Measurements from ENCODE around the gene BRSK2.

The BRSK2 gene

DNA sequence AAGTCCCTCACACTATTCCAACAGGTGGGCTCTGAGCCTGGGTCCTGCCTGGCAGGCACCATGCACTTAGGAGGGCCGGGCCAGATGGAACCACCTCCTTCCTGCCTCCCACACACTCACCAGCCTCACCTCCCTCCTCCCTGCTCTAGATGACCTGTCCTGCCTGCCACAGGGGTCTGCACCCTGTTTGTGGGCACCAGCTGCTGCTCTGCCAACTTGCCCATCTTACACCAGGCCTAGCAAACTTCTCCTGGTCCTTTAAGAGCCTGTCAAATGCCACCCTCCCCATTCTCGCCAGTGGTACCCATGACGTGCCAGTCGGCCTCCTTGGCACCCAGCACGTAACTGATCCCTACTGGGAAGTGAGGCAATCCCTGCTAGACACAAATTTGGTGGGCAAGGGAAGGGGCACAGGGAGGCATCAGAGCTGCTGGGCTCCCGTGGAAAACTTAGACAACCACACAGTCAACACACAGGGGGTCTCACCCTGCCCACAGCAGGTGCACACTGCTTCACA, 93.8 kb downstream of the BRSK2 start:
- Histone ChIP-seq H3F3A (ENCODE audit: insufficient read depth, low read length) (no peaks in the 10 kb centered on the region), H3K27me3 (ENCODE audit: insufficient read depth, low read length) (no peaks in the 10 kb centered on the region), H3K9ac (ENCODE audit: low read length) (no peak overlapping the region), H2AFZ (ENCODE audit: low read length) (no peak overlapping the region), H3K9me3 (ENCODE audit: low read length) (no peaks in the 10 kb centered on the region), H3K4me3 (ENCODE audit: low read depth, low read length, poor library complexity, severe bottlenecking) (no peak overlapping the region), H3K27ac (ENCODE audit: low read depth, low read length, poor library complexity, severe bottlenecking) (no peak overlapping the region), H3K4me2 (ENCODE audit: low read length) (no peak overlapping the region), H3K79me2 (ENCODE audit: insufficient read depth, low read length) (no peaks in the 10 kb centered on the region), H3K4me1 (ENCODE audit: insufficient read depth, low read length, severe bottlenecking) (no peaks in the 10 kb centered on the region), H3K36me3 (ENCODE audit: insufficient read depth, low read length) (peaks cover 3% of the 10 kb centered on the region; the same call in 1 of the 2 replicates), H4K20me1 (ENCODE audit: insufficient read depth, low read length) (no peaks in the 10 kb centered on the region), H3K9me2 (ENCODE audit: low read depth, low read length) (no peaks in the 10 kb centered on the region)
- TF ChIP-seq EZH2 (IDR thresholded peaks at IDR 0.05; ENCODE audit: borderline replicate concordance, low read length) = no peak

DNA sequence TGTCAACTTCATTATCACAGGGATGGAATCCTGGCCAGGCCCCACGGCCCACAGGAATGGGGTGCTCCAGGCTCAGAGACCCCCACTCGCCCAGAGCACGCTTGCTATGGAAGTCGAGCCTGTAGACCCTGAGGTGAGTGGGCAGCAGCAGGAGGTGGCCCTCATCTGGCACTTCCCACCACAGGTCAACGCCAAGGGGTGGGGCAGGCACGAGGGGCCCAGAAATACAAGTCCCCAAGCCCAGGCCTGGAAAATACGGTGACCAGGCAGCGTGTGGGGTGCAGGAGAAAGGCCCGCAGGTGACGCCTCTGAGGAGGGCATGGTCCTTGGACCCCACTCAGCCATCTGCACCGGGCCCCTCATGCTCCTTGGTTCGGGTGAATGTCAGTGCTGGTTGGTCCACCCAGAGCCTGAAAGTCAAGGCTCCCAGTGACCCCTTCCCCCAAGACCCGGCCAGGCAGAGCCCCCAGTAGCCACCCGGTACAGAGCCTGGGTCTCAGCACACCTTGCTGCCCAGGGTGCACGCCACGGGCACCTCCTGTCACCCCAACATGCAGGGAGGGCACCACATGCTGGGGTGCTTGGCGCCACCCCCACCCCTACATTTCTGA, 94.4 kb downstream of the BRSK2 start:
- H3K27me3 ChIP-seq (ENCODE audit: insufficient read depth, low read length) = no peaks in the 10 kb centered on the region
- no peaks in the 10 kb centered on the region for H3F3A ChIP-seq (ENCODE audit: insufficient read depth, low read length)
- no peak overlapping the region for H3K4me3 ChIP-seq (ENCODE audit: low read depth, low read length, poor library complexity, severe bottlenecking)
- no peaks in the 10 kb centered on the region for H3K4me1 ChIP-seq (ENCODE audit: insufficient read depth, low read length, severe bottlenecking)
- no peak overlapping the region for H3K9ac ChIP-seq (ENCODE audit: low read length)
- H3K79me2 ChIP-seq (ENCODE audit: insufficient read depth, low read length) = no peaks in the 10 kb centered on the region
- no peak overlapping the region for H2AFZ ChIP-seq (ENCODE audit: low read length)
- TF ChIP-seq, protein P1, sequence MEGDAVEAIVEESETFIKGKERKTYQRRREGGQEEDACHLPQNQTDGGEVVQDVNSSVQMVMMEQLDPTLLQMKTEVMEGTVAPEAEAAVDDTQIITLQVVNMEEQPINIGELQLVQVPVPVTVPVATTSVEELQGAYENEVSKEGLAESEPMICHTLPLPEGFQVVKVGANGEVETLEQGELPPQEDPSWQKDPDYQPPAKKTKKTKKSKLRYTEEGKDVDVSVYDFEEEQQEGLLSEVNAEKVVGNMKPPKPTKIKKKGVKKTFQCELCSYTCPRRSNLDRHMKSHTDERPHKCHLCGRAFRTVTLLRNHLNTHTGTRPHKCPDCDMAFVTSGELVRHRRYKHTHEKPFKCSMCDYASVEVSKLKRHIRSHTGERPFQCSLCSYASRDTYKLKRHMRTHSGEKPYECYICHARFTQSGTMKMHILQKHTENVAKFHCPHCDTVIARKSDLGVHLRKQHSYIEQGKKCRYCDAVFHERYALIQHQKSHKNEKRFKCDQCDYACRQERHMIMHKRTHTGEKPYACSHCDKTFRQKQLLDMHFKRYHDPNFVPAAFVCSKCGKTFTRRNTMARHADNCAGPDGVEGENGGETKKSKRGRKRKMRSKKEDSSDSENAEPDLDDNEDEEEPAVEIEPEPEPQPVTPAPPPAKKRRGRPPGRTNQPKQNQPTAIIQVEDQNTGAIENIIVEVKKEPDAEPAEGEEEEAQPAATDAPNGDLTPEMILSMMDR (IDR thresholded peaks at IDR 0.05; ENCODE audit: low read length) = no peak
- no peak for TF ChIP-seq EZH2 (IDR thresholded peaks at IDR 0.05; ENCODE audit: borderline replicate concordance, low read length)
- no peaks in the 10 kb centered on the region for H3K9me3 ChIP-seq (ENCODE audit: low read length)
- H3K4me2 ChIP-seq (ENCODE audit: low read length) = no peak overlapping the region
- H3K9me2 ChIP-seq (ENCODE audit: low read depth, low read length) = no peaks in the 10 kb centered on the region
- H3K27ac ChIP-seq (ENCODE audit: low read depth, low read length, poor library complexity, severe bottlenecking) = no peak overlapping the region
- no peaks in the 10 kb centered on the region for H3K36me3 ChIP-seq (ENCODE audit: insufficient read depth, low read length)
- H4K20me1 ChIP-seq (ENCODE audit: insufficient read depth, low read length) = no peaks in the 10 kb centered on the region

DNA sequence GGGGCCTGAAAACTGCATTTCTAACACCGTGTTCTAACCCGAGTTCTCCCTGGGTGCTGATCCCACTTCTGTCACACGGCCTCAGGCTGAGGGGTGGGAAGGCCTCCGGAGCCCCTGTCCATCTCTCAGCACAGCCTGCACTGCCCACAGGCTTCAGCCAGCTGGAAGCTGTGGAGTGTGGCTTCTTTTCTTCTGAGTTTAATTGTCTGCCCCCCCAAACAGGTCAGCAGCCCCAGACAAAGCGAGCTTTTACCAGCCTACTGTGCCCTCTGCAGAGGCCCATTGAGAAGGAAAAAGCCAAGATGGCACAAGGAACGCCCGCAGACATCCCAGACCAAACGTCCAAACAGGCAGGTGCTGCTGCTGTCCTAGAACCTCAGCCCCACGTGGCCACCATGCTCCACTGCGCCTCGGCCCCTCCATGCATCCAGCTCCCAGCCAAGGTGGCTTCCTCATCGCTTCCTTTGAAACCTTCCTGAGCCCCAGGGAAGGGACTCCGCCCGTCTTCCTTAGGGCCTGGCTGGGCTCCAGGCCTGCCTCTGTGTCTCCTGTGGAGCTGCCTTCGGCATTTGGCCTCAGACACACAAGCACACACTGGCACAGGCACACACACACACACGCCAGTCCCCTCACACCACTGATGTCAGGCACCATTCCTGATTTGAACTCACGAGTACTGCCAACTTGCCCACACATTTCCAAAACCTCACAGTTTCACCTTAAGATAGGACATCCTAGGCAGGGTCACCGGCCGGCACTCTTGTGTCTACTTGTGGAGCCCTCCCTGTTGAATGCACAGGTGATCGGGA, 95.2 kb downstream of the BRSK2 start:
- Histone ChIP-seq H3K27ac (ENCODE audit: low read depth, low read length, poor library complexity, severe bottlenecking) (no peak overlapping the region), H3K9me3 (ENCODE audit: low read length) (no peaks in the 10 kb centered on the region)
- no peak for TF ChIP-seq EZH2 (IDR thresholded peaks at IDR 0.05; ENCODE audit: borderline replicate concordance, low read length)
- TF ChIP-seq, protein P1 (IDR thresholded peaks at IDR 0.05; ENCODE audit: low read length) = no peak

More for the DNA sequence above, 95.2 kb downstream of the BRSK2 start:
- Histone ChIP-seq H3K4me1 (ENCODE audit: insufficient read depth, low read length, severe bottlenecking) (no peaks in the 10 kb centered on the region), H3K4me2 (ENCODE audit: low read length) (no peak overlapping the region), H3K4me3 (ENCODE audit: low read depth, low read length, poor library complexity, severe bottlenecking) (no peak overlapping the region), H3F3A (ENCODE audit: insufficient read depth, low read length) (no peaks in the 10 kb centered on the region), H3K36me3 (ENCODE audit: insufficient read depth, low read length) (no peaks in the 10 kb centered on the region), H2AFZ (ENCODE audit: low read length) (no peak overlapping the region), H3K9me2 (ENCODE audit: low read depth, low read length) (no peaks in the 10 kb centered on the region), H3K27me3 (ENCODE audit: insufficient read depth, low read length) (no peaks in the 10 kb centered on the region), H3K9ac (ENCODE audit: low read length) (no peak overlapping the region), H3K79me2 (ENCODE audit: insufficient read depth, low read length) (no peaks in the 10 kb centered on the region), H4K20me1 (ENCODE audit: insufficient read depth, low read length) (no peaks in the 10 kb centered on the region)
